KMS-11 (cell line): ENCODE measurements around the gene RYR2.

Source experiments
- H2AFZ ChIP-seq: fragments of 200-600 bp; sonication (generic); 2 replicates; pipeline ENCODE4 v1.6.1; 2016; ENCODE audit warnings: antibody characterized with exemption, mixed run types, low read depth
- H3K27ac ChIP-seq: fragments of 200-600 bp; sonication (generic); 2 replicates; pipeline ENCODE4 v1.6.1; 2016; ENCODE audit warnings: mild to moderate bottlenecking, mixed run types
- H3K27me3 ChIP-seq: fragments of 200-600 bp; sonication (generic); 2 replicates; pipeline ENCODE4 v1.6.1; 2017; ENCODE audit warnings: mild to moderate bottlenecking, low read depth, mixed run types, moderate library complexity; ENCODE audit not compliant: insufficient read depth
- H3K36me3 ChIP-seq: fragments of 200-600 bp; sonication (generic); 2 replicates; pipeline ENCODE4 v1.6.1; 2017; ENCODE audit warnings: mild to moderate bottlenecking, mixed run types; ENCODE audit not compliant: insufficient read depth
- H3K4me1 ChIP-seq: fragments of 200-600 bp; sonication (generic); 2 replicates; pipeline ENCODE4 v1.6.1; 2016; ENCODE audit warnings: mild to moderate bottlenecking, low read depth, mixed run types; ENCODE audit not compliant: poor library complexity, severe bottlenecking
- H3K4me2 ChIP-seq: fragments of 200-600 bp; sonication (generic); 2 replicates; pipeline ENCODE4 v1.7.0; 2016; ENCODE audit warnings: mild to moderate bottlenecking, mixed run types
- H3K4me3 ChIP-seq: fragments of 200-600 bp; sonication (generic); IDR thresholded peaks from 2 replicates; pipeline ENCODE4 v1.6.1; 2017; ENCODE audit warnings: low read depth, low read length, mixed read lengths; ENCODE audit not compliant: insufficient read depth
- H3K79me2 ChIP-seq: fragments of 200-600 bp; sonication (generic); 2 replicates; pipeline ENCODE4 v1.6.1; 2016; ENCODE audit warnings: low read depth, mixed run types; ENCODE audit not compliant: insufficient read depth
- H3K9ac ChIP-seq: fragments of 200-600 bp; sonication (generic); 2 replicates; pipeline ENCODE4 v1.6.1; 2016; ENCODE audit warnings: mild to moderate bottlenecking, mixed run types
- H4K20me1 ChIP-seq: fragments of 200-600 bp; sonication (generic); 2 replicates; pipeline ENCODE4 v1.6.1; 2016; ENCODE audit warnings: mild to moderate bottlenecking, mixed run types; ENCODE audit not compliant: insufficient read depth
- TF ChIP-seq, protein P1 (sequence below): fragments of 200-600 bp; sonication (generic); conservative IDR thresholded peaks from 2 replicates; pipeline ENCODE4 v1.6.1; 2017; ENCODE audit warnings: low read depth, mild to moderate bottlenecking, antibody characterized with exemption, low read length, moderate library complexity, mixed read lengths

The RYR2 gene

DNA sequence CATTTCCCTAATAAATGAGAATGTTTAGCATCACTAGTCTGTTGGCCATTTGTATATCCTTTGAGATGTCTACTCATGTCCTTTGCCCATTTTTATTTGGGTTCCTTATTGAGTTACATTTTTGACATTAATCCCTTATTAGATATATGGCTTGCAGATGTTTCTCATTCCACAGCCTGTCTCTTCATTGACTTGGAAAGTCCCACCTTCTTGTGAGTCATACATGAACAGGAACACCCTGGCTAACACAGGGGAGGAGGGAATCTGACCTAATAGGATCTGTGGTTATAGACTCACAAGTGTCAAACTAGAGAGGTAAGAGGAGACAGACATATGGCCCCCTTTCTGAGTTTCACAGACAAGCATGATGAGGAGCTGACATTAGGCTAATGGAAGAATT is 837.2 kb downstream of the RYR2 start:
- Histone ChIP-seq H3K79me2 (no peaks in the 10 kb centered on the region), H3K9ac (no peak overlapping the region), H3K27me3 (no peaks in the 10 kb centered on the region), H4K20me1 (no peaks in the 10 kb centered on the region), H3K4me1 (peaks cover 4% of the 10 kb centered on the region), H3K27ac (no peak overlapping the region), H3K36me3 (no peaks in the 10 kb centered on the region), H2AFZ (no peak overlapping the region), H3K4me3 (no peak overlapping the region), H3K4me2 (no peak overlapping the region)
- TF ChIP-seq, protein P1, sequence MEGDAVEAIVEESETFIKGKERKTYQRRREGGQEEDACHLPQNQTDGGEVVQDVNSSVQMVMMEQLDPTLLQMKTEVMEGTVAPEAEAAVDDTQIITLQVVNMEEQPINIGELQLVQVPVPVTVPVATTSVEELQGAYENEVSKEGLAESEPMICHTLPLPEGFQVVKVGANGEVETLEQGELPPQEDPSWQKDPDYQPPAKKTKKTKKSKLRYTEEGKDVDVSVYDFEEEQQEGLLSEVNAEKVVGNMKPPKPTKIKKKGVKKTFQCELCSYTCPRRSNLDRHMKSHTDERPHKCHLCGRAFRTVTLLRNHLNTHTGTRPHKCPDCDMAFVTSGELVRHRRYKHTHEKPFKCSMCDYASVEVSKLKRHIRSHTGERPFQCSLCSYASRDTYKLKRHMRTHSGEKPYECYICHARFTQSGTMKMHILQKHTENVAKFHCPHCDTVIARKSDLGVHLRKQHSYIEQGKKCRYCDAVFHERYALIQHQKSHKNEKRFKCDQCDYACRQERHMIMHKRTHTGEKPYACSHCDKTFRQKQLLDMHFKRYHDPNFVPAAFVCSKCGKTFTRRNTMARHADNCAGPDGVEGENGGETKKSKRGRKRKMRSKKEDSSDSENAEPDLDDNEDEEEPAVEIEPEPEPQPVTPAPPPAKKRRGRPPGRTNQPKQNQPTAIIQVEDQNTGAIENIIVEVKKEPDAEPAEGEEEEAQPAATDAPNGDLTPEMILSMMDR: no peak
